Measurements from ENCODE around the gene TMEM94.
A peak's percentile ranks its signal among the peaks of the same experiment; 100 is the strongest.
"Not testable (repeated sequence)": the region's sequence is repeated elsewhere in the genome, so short reads cannot be mapped to it uniquely, and the experiment has no call there.

Gene TMEM94

GRCh38 chr17:75512926-75513640 lies 56.6 kb downstream of the TMEM94 start:
- DNase-seq = no peak

- no peak for DNase-seq
Measured at GRCh38 chr17:75513641-75514000, 57.2 kb downstream of the TMEM94 start.

GRCh38 chr17:75514299-75514918 lies 58.0 kb downstream of the TMEM94 start:
- no peak for DNase-seq

- no peak for DNase-seq
Measured at GRCh38 chr17:75514919-75515495, 58.6 kb downstream of the TMEM94 start.

GRCh38 chr17:75515496-75516254 lies 59.2 kb downstream of the TMEM94 start, which contains the start of gene CASKIN2:
TSS of gene CASKIN2 (minus strand) at chr17:75515537. CDS start at chr17:75513804, 1,733 bp downstream.
- peak; percentile 63 for DNase-seq

GRCh38 chr17:75516255-75516618 lies 59.8 kb downstream of the TMEM94 start, which contains the start of gene TSEN54:
TSS of gene TSEN54 (plus strand) at chr17:75516528. CDS start at chr17:75516561, 33 bp downstream.
- DNase-seq = peak; percentile 63

- no peak for DNase-seq
Measured at GRCh38 chr17:75516619-75517296, 60.3 kb downstream of the TMEM94 start.

- no peak for DNase-seq
Measured at GRCh38 chr17:75517297-75517865, 60.9 kb downstream of the TMEM94 start.

GRCh38 chr17:75518201-75518600 lies 61.8 kb downstream of the TMEM94 start:
- no peak for DNase-seq

- no peak for DNase-seq
Measured at GRCh38 chr17:75518983-75519537, 62.6 kb downstream of the TMEM94 start.

- DNase-seq = not testable (repeated sequence)
Measured at GRCh38 chr17:75520413-75520812, 64.0 kb downstream of the TMEM94 start.

GRCh38 chr17:75521290-75521689 lies 64.9 kb downstream of the TMEM94 start:
- no peak for DNase-seq

GRCh38 chr17:75521951-75522727 lies 65.7 kb downstream of the TMEM94 start:
- DNase-seq = no peak

GRCh38 chr17:75523647-75524046 lies 67.2 kb downstream of the TMEM94 start:
- DNase-seq = no peak

GRCh38 chr17:75524269-75524969 lies 68.0 kb downstream of the TMEM94 start:
- no peak for DNase-seq

GRCh38 chr17:75524970-75525805 lies 68.8 kb downstream of the TMEM94 start, which contains the start of gene LLGL2:
TSS of gene LLGL2 (plus strand) at chr17:75525697. CDS start at chr17:75543427, 17,730 bp downstream.
- DNase-seq = peak; percentile 28

GRCh38 chr17:75525806-75526554 lies 69.5 kb downstream of the TMEM94 start:
- DNase-seq = no peak

- DNase-seq = no peak
Measured at GRCh38 chr17:75526555-75527270, 70.3 kb downstream of the TMEM94 start.

All from NCI-H1694 treated with DMSO at 0.1 percent for 48 hours (cell line).